ENCODE results near the gene CENPF.
"Not testable (repeated sequence)": the region's sequence is repeated elsewhere in the genome, so short reads cannot be mapped to it uniquely, and the experiment has no call there.

DNA sequence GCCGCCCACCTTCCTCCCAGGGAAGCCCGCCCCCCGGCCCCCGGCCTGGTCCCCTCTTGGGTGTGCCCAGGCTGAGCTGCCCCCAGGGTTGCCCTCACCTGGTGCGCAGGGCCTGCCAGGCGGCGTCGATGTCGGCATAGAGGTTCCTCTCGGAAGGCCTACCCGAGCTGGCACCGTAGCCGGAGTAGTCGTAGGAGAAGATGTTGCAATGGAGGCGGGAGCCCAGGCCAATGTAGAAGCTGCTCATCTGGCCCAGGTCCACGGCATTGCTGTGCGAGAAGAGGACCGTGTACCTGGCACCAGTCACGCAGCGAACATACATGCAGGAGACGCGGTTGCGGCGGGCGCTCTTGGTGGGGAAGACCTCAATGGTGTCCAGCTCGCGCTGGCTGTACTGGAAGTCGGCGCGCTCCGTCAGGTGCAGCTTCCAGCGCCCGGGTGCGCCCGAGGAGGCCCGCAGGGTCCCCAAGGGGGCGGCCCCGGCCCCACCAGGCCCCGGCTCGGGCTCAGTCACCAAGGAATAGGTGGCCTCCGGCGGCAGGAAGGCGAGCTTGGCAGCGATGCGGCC, 5.3 kb downstream of the CENPF start:
- not testable (repeated sequence) for TF ChIP-seq POLR2A (IDR thresholded peaks at IDR 0.05)
- TF ChIP-seq, protein P1, sequence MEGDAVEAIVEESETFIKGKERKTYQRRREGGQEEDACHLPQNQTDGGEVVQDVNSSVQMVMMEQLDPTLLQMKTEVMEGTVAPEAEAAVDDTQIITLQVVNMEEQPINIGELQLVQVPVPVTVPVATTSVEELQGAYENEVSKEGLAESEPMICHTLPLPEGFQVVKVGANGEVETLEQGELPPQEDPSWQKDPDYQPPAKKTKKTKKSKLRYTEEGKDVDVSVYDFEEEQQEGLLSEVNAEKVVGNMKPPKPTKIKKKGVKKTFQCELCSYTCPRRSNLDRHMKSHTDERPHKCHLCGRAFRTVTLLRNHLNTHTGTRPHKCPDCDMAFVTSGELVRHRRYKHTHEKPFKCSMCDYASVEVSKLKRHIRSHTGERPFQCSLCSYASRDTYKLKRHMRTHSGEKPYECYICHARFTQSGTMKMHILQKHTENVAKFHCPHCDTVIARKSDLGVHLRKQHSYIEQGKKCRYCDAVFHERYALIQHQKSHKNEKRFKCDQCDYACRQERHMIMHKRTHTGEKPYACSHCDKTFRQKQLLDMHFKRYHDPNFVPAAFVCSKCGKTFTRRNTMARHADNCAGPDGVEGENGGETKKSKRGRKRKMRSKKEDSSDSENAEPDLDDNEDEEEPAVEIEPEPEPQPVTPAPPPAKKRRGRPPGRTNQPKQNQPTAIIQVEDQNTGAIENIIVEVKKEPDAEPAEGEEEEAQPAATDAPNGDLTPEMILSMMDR (IDR thresholded peaks at IDR 0.05) = not testable (repeated sequence)
